ENCODE measurements around the gene SET. TPM values are rescaled to one million over a fixed set of nuclear protein-coding genes. Genes with fewer than 3 reads are reported as not detected.

The SET gene
- total and polyA plus RNA-seq, 2 of the 8 experiments (the other 6 are each of a cell fraction or from before 2014, with no cell fraction given), result 466 to 1,345 TPM

DNA sequence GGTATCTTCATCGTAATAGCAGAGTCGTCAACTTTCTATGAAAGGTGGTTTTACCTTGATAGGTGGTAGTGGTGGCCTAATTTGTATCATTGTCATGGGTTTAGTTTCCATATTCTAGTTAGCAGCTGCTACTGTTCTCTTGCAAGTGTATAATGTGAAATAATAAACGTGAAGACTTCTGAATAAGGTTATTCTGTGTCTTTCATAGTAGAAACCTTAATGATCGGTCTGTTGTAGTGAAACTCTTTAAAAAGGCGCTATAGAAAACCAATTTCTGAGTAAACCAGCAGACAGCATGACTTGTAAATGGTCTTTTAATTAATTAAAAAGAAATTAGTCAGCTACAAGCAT, 1.6 kb downstream of the SET start (continued):
- TF ChIP-seq, protein P1, sequence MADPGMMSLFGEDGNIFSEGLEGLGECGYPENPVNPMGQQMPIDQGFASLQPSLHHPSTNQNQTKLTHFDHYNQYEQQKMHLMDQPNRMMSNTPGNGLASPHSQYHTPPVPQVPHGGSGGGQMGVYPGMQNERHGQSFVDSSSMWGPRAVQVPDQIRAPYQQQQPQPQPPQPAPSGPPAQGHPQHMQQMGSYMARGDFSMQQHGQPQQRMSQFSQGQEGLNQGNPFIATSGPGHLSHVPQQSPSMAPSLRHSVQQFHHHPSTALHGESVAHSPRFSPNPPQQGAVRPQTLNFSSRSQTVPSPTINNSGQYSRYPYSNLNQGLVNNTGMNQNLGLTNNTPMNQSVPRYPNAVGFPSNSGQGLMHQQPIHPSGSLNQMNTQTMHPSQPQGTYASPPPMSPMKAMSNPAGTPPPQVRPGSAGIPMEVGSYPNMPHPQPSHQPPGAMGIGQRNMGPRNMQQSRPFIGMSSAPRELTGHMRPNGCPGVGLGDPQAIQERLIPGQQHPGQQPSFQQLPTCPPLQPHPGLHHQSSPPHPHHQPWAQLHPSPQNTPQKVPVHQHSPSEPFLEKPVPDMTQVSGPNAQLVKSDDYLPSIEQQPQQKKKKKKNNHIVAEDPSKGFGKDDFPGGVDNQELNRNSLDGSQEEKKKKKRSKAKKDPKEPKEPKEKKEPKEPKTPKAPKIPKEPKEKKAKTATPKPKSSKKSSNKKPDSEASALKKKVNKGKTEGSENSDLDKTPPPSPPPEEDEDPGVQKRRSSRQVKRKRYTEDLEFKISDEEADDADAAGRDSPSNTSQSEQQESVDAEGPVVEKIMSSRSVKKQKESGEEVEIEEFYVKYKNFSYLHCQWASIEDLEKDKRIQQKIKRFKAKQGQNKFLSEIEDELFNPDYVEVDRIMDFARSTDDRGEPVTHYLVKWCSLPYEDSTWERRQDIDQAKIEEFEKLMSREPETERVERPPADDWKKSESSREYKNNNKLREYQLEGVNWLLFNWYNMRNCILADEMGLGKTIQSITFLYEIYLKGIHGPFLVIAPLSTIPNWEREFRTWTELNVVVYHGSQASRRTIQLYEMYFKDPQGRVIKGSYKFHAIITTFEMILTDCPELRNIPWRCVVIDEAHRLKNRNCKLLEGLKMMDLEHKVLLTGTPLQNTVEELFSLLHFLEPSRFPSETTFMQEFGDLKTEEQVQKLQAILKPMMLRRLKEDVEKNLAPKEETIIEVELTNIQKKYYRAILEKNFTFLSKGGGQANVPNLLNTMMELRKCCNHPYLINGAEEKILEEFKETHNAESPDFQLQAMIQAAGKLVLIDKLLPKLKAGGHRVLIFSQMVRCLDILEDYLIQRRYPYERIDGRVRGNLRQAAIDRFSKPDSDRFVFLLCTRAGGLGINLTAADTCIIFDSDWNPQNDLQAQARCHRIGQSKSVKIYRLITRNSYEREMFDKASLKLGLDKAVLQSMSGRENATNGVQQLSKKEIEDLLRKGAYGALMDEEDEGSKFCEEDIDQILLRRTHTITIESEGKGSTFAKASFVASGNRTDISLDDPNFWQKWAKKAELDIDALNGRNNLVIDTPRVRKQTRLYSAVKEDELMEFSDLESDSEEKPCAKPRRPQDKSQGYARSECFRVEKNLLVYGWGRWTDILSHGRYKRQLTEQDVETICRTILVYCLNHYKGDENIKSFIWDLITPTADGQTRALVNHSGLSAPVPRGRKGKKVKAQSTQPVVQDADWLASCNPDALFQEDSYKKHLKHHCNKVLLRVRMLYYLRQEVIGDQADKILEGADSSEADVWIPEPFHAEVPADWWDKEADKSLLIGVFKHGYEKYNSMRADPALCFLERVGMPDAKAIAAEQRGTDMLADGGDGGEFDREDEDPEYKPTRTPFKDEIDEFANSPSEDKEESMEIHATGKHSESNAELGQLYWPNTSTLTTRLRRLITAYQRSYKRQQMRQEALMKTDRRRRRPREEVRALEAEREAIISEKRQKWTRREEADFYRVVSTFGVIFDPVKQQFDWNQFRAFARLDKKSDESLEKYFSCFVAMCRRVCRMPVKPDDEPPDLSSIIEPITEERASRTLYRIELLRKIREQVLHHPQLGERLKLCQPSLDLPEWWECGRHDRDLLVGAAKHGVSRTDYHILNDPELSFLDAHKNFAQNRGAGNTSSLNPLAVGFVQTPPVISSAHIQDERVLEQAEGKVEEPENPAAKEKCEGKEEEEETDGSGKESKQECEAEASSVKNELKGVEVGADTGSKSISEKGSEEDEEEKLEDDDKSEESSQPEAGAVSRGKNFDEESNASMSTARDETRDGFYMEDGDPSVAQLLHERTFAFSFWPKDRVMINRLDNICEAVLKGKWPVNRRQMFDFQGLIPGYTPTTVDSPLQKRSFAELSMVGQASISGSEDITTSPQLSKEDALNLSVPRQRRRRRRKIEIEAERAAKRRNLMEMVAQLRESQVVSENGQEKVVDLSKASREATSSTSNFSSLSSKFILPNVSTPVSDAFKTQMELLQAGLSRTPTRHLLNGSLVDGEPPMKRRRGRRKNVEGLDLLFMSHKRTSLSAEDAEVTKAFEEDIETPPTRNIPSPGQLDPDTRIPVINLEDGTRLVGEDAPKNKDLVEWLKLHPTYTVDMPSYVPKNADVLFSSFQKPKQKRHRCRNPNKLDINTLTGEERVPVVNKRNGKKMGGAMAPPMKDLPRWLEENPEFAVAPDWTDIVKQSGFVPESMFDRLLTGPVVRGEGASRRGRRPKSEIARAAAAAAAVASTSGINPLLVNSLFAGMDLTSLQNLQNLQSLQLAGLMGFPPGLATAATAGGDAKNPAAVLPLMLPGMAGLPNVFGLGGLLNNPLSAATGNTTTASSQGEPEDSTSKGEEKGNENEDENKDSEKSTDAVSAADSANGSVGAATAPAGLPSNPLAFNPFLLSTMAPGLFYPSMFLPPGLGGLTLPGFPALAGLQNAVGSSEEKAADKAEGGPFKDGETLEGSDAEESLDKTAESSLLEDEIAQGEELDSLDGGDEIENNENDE (IDR thresholded peaks at IDR 0.05; ENCODE audit: insufficient replicate concordance, low read length), result no peak
- TF ChIP-seq MAFK (IDR thresholded peaks at IDR 0.05; ENCODE audit: low read depth, low read length) (no peak), JUN (IDR thresholded peaks at IDR 0.05; ENCODE audit: low read depth, low read length) (no peak), CHD1 (IDR thresholded peaks at IDR 0.05; ENCODE audit: low read depth, low read length) (no peak), CTBP2 (IDR thresholded peaks at IDR 0.05; ENCODE audit: borderline replicate concordance, insufficient read depth, insufficient read length, low read length) (no peak), CBX8 (IDR thresholded peaks at IDR 0.05; ENCODE audit: borderline replicate concordance, low read depth, low read length) (no peak), CHD2 (IDR thresholded peaks at IDR 0.05; ENCODE audit: low read length) (no peak)
- TF ChIP-seq, protein P2, sequence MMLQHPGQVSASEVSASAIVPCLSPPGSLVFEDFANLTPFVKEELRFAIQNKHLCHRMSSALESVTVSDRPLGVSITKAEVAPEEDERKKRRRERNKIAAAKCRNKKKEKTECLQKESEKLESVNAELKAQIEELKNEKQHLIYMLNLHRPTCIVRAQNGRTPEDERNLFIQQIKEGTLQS (IDR thresholded peaks at IDR 0.05; ENCODE audit: insufficient read depth, low read depth, low read length), result no peak

Data from H1 (cell line).